Kidney capillary endothelial cell (primary cell): ENCODE measurements around the gene ESPL1.

Experiments used
- DNase-seq: peaks from one replicate; pipeline ENCODE4 v3.0.0-alpha.2; 2018; ENCODE audit warnings: low spot score

Gene ESPL1

GRCh38 chr12:53338017-53338416 lies 69.9 kb downstream of the ESPL1 start:
- no peak for DNase-seq

DNA sequence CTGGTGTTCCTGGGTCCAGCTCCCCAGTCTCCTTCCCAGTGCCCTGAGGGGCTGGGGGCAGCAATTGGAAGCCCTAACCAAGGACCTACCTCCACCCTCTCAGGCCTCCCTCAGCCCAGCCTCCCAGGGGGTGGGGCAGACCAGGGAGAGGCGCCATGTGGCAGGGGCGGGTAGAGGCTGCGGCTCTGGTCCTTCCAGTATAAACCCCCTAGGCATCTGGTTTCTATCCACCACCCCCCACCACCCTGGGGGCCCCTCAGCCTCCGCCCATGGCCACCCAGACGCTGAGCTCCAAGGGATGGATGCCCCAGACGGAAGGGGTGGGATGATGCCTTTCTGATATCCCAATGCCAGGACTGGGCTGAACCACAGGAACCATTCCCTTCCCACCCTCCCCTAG lies 70.8 kb downstream of the ESPL1 start:
- DNase-seq: no peak

DNA sequence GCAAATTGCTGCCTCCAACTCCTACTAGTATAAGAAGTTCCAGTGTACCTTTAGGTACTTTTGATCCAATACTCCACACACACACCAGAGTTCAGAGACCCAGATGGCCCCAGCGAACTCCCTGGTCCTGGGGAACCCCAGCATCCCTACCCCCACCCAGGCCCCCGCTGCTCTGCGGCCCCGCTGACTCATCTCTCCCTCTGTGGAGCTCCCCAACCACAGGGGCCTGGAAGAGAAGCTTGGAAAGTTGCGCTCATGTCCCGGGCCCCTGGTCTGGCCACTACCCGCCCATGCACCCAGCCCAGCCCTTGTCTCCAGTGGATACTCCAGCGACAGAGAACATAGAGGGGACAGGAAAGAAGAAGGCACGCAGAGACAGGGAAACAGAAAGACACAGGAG lies 72.3 kb downstream of the ESPL1 start:
- DNase-seq: no peak
